GM23338 (cell line): ENCODE measurements around the gene PDCD11. TPM values are rescaled to one million over a fixed set of nuclear protein-coding genes. Genes with fewer than 3 reads are reported as not detected.

Source experiments
- ATAC-seq: fragments of 200-7000 bp; cut with Tn5 transposase; 3 replicates; pipeline ENCODE4 v1.9.1; 2020
- DNase-seq: peaks from one replicate; pipeline ENCODE4 v3.0.0-alpha.2; 2015; ENCODE audit warnings: low spot score
- H2AFZ ChIP-seq: fragments of 200-600 bp; sonication (generic); 2 replicates; pipeline ENCODE4 v1.8.0; 2016; ENCODE audit warnings: antibody characterized with exemption, mild to moderate bottlenecking, moderate library complexity
- H3F3A ChIP-seq: fragments of 200-600 bp; sonication (generic); replicated peaks from 2 replicates; pipeline ENCODE4 v1.8.0; 2017; ENCODE audit warnings: antibody characterized with exemption, mixed run types, low read depth
- H3K27ac ChIP-seq: fragments of 200-600 bp; sonication (generic); 2 replicates; pipeline ENCODE4 v1.6.1; 2016; ENCODE audit warnings: low read depth
- H3K27me3 ChIP-seq: fragments of 200-600 bp; sonication (generic); 2 replicates; pipeline ENCODE4 v1.8.0; 2016; ENCODE audit warnings: mild to moderate bottlenecking, mixed run types, moderate library complexity; ENCODE audit not compliant: insufficient read depth
- H3K36me3 ChIP-seq: fragments of 200-600 bp; sonication (generic); 2 replicates; pipeline ENCODE4 v1.8.0; 2016; ENCODE audit warnings: mild to moderate bottlenecking; ENCODE audit not compliant: insufficient read depth
- H3K4me1 ChIP-seq: fragments of 200-600 bp; sonication (generic); 2 replicates; pipeline ENCODE4 v1.8.0; 2016; ENCODE audit warnings: mild to moderate bottlenecking, moderate library complexity; ENCODE audit not compliant: insufficient read depth
- H3K4me2 ChIP-seq: fragments of 200-600 bp; sonication (generic); 2 replicates; pipeline ENCODE4 v1.7.1; 2017; ENCODE audit warnings: mixed run types
- H3K4me3 ChIP-seq: fragments of 200-600 bp; sonication (generic); 2 replicates; pipeline ENCODE4 v1.6.1; 2016; ENCODE audit warnings: mixed run types
- H3K79me2 ChIP-seq: fragments of 200-600 bp; sonication (generic); replicated peaks from 2 replicates; pipeline ENCODE4 v1.8.0; 2017; ENCODE audit warnings: mild to moderate bottlenecking; ENCODE audit not compliant: insufficient read depth
- H3K9me2 ChIP-seq: fragments of 200-600 bp; sonication (generic); 2 replicates; pipeline ENCODE4 v1.8.0; 2017; ENCODE audit not compliant: insufficient read depth
- H4K20me1 ChIP-seq: fragments of 200-600 bp; sonication (generic); replicated peaks from 2 replicates; pipeline ENCODE4 v1.8.0; 2017; ENCODE audit warnings: mild to moderate bottlenecking; ENCODE audit not compliant: insufficient read depth
- H3K27ac Mint-ChIP-seq: 2 replicates; pipeline ENCODE4 v1.8.0; 2020; ENCODE audit warnings: inconsistent platforms, mild to moderate bottlenecking, moderate library complexity, mixed read lengths
- H3K27me3 Mint-ChIP-seq: 3 replicates; pipeline ENCODE4 v1.8.0; 2022; ENCODE audit warnings: low read depth, mild to moderate bottlenecking, moderate library complexity, mixed read lengths, inconsistent platforms; ENCODE audit not compliant: insufficient read depth, poor library complexity
- H3K36me3 Mint-ChIP-seq: 3 replicates; pipeline ENCODE4 v1.8.0; 2021; ENCODE audit warnings: low read depth, mild to moderate bottlenecking, inconsistent platforms, moderate library complexity, mixed read lengths
- H3K4me1 Mint-ChIP-seq: 3 replicates; pipeline ENCODE4 v1.8.0; 2020; ENCODE audit warnings: mild to moderate bottlenecking, inconsistent platforms, mixed read lengths
- H3K4me3 Mint-ChIP-seq: 3 replicates; pipeline ENCODE4 v1.8.0; 2021; ENCODE audit warnings: moderate library complexity, mild to moderate bottlenecking, inconsistent platforms, mixed read lengths
- H3K9me3 Mint-ChIP-seq: 3 replicates; pipeline ENCODE4 v1.8.0; 2020; ENCODE audit warnings: moderate library complexity, mild to moderate bottlenecking, inconsistent platforms, mixed read lengths
- CREB1 ChIP-seq: fragments of 250-450 bp; sonication (Bioruptor Pico); IDR thresholded peaks from 2 replicates; pipeline ENCODE4 v1.5.0; 2020; ENCODE audit warnings: low read depth, mild to moderate bottlenecking, moderate library complexity
- EZH2 ChIP-seq: fragments of 200-600 bp; sonication (generic); IDR thresholded peaks from one replicate; pipeline ENCODE4 v1.8.0; 2017; ENCODE audit warnings: antibody characterized with exemption, mild to moderate bottlenecking, low read depth; ENCODE audit not compliant: unreplicated experiment
- NANOG ChIP-seq: IDR thresholded peaks from 2 replicates; pipeline ENCODE4 v1.6.1; 2016; ENCODE audit warnings: antibody characterized with exemption, borderline replicate concordance
- POLR2AphosphoS5 ChIP-seq: IDR thresholded peaks from 2 replicates; pipeline ENCODE4 v1.6.1; 2016; ENCODE audit warnings: antibody characterized with exemption, low read depth
- STAT1 ChIP-seq: IDR thresholded peaks from one replicate; pipeline ENCODE4 v1.6.1; 2016; ENCODE audit warnings: antibody characterized with exemption; ENCODE audit not compliant: unreplicated experiment
- ZNF114 ChIP-seq: fragments of 250-450 bp; sonication (Bioruptor Pico); IDR thresholded peaks from 2 replicates; pipeline ENCODE4 v1.5.0; 2020; ENCODE audit warnings: mild to moderate bottlenecking, moderate library complexity
- ZNF462 ChIP-seq: fragments of 250-450 bp; sonication (Bioruptor Pico); IDR thresholded peaks from 2 replicates; pipeline ENCODE4 v1.5.0; 2020; ENCODE audit warnings: mild to moderate bottlenecking, moderate library complexity
- polyA plus RNA-seq: library from polyadenylated mRNA; unstranded; fragments of >200 nt; fragmentation: Nextera tagmentation; extraction: Ambion mirVana; gene quantifications from 2 replicates; pipeline ENCODE4 v1.2.1, GENCODE V29; 2016
- total RNA-seq: library from RNA; depleted of rRNA; stranded (reverse); fragments of >200 nt; shearing (Covaris generic); gene quantifications from 2 replicates; pipeline ENCODE4 v1.2.3, GENCODE V29; 2014
- TF ChIP-seq, protein P1 (sequence below): IDR thresholded peaks from 2 replicates; pipeline ENCODE4 v1.6.1; 2016; ENCODE audit warnings: antibody characterized with exemption

The PDCD11 gene
- total and polyA plus RNA-seq, 2 experiments from 2014 or later = 82.1 to 87.8 TPM

- ATAC-seq (no peak), DNase-seq (no peak)
- TF ChIP-seq ZNF462 (CRISPR knock-in tag) = no peak
- TF ChIP-seq STAT1 = no peak
- TF ChIP-seq ZNF114 (CRISPR knock-in tag) = no peak
- no peak for TF ChIP-seq POLR2AphosphoS5
- no peak for TF ChIP-seq EZH2
- TF ChIP-seq, protein P1, sequence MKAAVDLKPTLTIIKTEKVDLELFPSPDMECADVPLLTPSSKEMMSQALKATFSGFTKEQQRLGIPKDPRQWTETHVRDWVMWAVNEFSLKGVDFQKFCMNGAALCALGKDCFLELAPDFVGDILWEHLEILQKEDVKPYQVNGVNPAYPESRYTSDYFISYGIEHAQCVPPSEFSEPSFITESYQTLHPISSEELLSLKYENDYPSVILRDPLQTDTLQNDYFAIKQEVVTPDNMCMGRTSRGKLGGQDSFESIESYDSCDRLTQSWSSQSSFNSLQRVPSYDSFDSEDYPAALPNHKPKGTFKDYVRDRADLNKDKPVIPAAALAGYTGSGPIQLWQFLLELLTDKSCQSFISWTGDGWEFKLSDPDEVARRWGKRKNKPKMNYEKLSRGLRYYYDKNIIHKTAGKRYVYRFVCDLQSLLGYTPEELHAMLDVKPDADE = no peak
- no peak for TF ChIP-seq CREB1 (CRISPR knock-in tag)
- TF ChIP-seq NANOG = no peak
- Histone ChIP-seq H3K9me2 (no peaks in the 10 kb centered on the region), H3K27ac (peak overlapping the region; percentile 55; the same call in 1 of the 2 replicates), H3F3A (0 out of 2 replicates have a peak, but pooled peaks cover 6% of the 10 kb centered on the region), H3K27me3 (no peaks in the 10 kb centered on the region), H3K36me3 (peaks cover 28% of the 10 kb centered on the region), H3K79me2 (peaks cover 16% of the 10 kb centered on the region), H3K4me1 (peaks cover 5% of the 10 kb centered on the region), H3K4me2 (peak overlapping the region; percentile 98), H3K4me3 (peak overlapping the region; percentile 88), H4K20me1 (peaks cover 8% of the 10 kb centered on the region), H2AFZ (peak overlapping the region; percentile 76)
- Mint-ChIP-seq H3K4me3 (peak overlapping the region; percentile 92), H3K9me3 (no peaks in the 10 kb centered on the region), H3K27me3 (peaks cover 5% of the 10 kb centered on the region), H3K27ac (no peak overlapping the region), H3K4me1 (peaks cover 3% of the 10 kb centered on the region; the same call in 1 of the 3 replicates), H3K36me3 (peaks cover 20% of the 10 kb centered on the region)
Observed at GRCh38 chr10:103350175-103350516, 46.3 kb upstream of the PDCD11 start.
